Neural cell (in vitro differentiated cells): ENCODE results near the gene RERE.
"Not testable (repeated sequence)": the region's sequence is repeated elsewhere in the genome, so short reads cannot be mapped to it uniquely, and the experiment has no call there.

Experiments
- CTCF ChIP-seq: fragments of 450-650 bp; IDR thresholded peaks from 2 replicates; pipeline ENCODE4 v1.5.1; 2014; ENCODE audit warnings: antibody characterized with exemption, mild to moderate bottlenecking, moderate library complexity; ENCODE audit not compliant: poor library complexity, severe bottlenecking
- EZH2 ChIP-seq: fragments of 200-600, 300-800 bp; shearing (Covaris generic), sonication (generic); IDR thresholded peaks from 2 replicates; pipeline ENCODE4 v1.6.1; 2014; ENCODE audit warnings: antibody characterized with exemption, low read length, borderline replicate concordance, mild to moderate bottlenecking; ENCODE audit not compliant: insufficient read depth, poor library complexity, severe bottlenecking
- POLR2AphosphoS5 ChIP-seq: IDR thresholded peaks from 2 replicates; pipeline ENCODE4 v1.6.1; 2012

- TF ChIP-seq CTCF, EZH2, POLR2AphosphoS5: not testable (repeated sequence)
Observed at GRCh38 chr1:8380310-8380709, 437.1 kb downstream of the RERE start.
